GM23338 (cell line): ENCODE results near the gene NMBR.

Source experiments
- CREB1 ChIP-seq: fragments of 250-450 bp; sonication (Bioruptor Pico); IDR thresholded peaks from 2 replicates; pipeline ENCODE4 v1.5.0; 2020; ENCODE audit warnings: low read depth, mild to moderate bottlenecking, moderate library complexity
- CTCF ChIP-seq, 2 experiments: fragments of 200-600 bp in 1 of 2; sonication (generic) in 1 of 2; conservative IDR thresholded peaks; 2 replicates each; pipeline versions ENCODE4 v1.5.1 to v1.6.1; 2016 to 2017; ENCODE audit warnings: antibody characterized with exemption in 2 of 2, low read depth in 2 of 2, mild to moderate bottlenecking in 2 of 2, moderate library complexity in 1 of 2
- ETS1 ChIP-seq: IDR thresholded peaks from 2 replicates; pipeline ENCODE4 v1.6.1; 2016; ENCODE audit warnings: antibody characterized with exemption
- EZH2 ChIP-seq: fragments of 200-600 bp; sonication (generic); IDR thresholded peaks from one replicate; pipeline ENCODE4 v1.8.0; 2017; ENCODE audit warnings: antibody characterized with exemption, mild to moderate bottlenecking, low read depth; ENCODE audit not compliant: unreplicated experiment
- EZH2phosphoT487 ChIP-seq: fragments of 200-600 bp; sonication (generic); IDR thresholded peaks from one replicate; pipeline ENCODE4 v1.8.1; 2018; ENCODE audit warnings: antibody characterized with exemption; ENCODE audit not compliant: unreplicated experiment
- JUNB ChIP-seq: IDR thresholded peaks from one replicate; pipeline ENCODE4 v1.6.1; 2016; ENCODE audit warnings: antibody characterized with exemption; ENCODE audit not compliant: unreplicated experiment
- NANOG ChIP-seq: IDR thresholded peaks from 2 replicates; pipeline ENCODE4 v1.6.1; 2016; ENCODE audit warnings: antibody characterized with exemption, borderline replicate concordance
- POLR2AphosphoS5 ChIP-seq: IDR thresholded peaks from 2 replicates; pipeline ENCODE4 v1.6.1; 2016; ENCODE audit warnings: antibody characterized with exemption, low read depth
- REST ChIP-seq: IDR thresholded peaks from one replicate; pipeline ENCODE4 v1.6.1; 2018; ENCODE audit warnings: antibody characterized with exemption; ENCODE audit not compliant: unreplicated experiment
- STAT1 ChIP-seq: IDR thresholded peaks from one replicate; pipeline ENCODE4 v1.6.1; 2016; ENCODE audit warnings: antibody characterized with exemption; ENCODE audit not compliant: unreplicated experiment
- ZNF114 ChIP-seq: fragments of 250-450 bp; sonication (Bioruptor Pico); IDR thresholded peaks from 2 replicates; pipeline ENCODE4 v1.5.0; 2020; ENCODE audit warnings: mild to moderate bottlenecking, moderate library complexity
- ZNF331 ChIP-seq: fragments of 250-450 bp; sonication (Bioruptor Pico); IDR thresholded peaks from 2 replicates; pipeline ENCODE4 v1.5.0; 2020; ENCODE audit warnings: low read depth, mild to moderate bottlenecking, moderate library complexity
- ZNF462 ChIP-seq: fragments of 250-450 bp; sonication (Bioruptor Pico); IDR thresholded peaks from 2 replicates; pipeline ENCODE4 v1.5.0; 2020; ENCODE audit warnings: mild to moderate bottlenecking, moderate library complexity

GRCh38 chr6:142117366-142117765 lies 29.6 kb downstream of the NMBR start:
- TF ChIP-seq CTCF (conservative IDR thresholded peaks at IDR 0.05; ENCODE audit: low read depth in 2 of 2) (no peak), EZH2 (no peak), POLR2AphosphoS5 (no peak), CREB1 (CRISPR knock-in tag) (no peak), EZH2phosphoT487 (no peak), REST (no peak), ETS1 (no peak), NANOG (no peak), JUNB (no peak), STAT1 (no peak), ZNF331 (CRISPR knock-in tag) (no peak), ZNF462 (CRISPR knock-in tag) (no peak), ZNF114 (CRISPR knock-in tag) (no peak)
